ENCODE measurements around the gene PCK1. TPM values are rescaled to one million over a fixed set of nuclear protein-coding genes. Genes with fewer than 3 reads are reported as not detected.

PCK1 gene
- total and polyA plus RNA-seq, 2 of the 13 experiments (the other 11 are each of a cell fraction or from before 2014, with no cell fraction given) = 6.5 to 12.6 TPM

DNA sequence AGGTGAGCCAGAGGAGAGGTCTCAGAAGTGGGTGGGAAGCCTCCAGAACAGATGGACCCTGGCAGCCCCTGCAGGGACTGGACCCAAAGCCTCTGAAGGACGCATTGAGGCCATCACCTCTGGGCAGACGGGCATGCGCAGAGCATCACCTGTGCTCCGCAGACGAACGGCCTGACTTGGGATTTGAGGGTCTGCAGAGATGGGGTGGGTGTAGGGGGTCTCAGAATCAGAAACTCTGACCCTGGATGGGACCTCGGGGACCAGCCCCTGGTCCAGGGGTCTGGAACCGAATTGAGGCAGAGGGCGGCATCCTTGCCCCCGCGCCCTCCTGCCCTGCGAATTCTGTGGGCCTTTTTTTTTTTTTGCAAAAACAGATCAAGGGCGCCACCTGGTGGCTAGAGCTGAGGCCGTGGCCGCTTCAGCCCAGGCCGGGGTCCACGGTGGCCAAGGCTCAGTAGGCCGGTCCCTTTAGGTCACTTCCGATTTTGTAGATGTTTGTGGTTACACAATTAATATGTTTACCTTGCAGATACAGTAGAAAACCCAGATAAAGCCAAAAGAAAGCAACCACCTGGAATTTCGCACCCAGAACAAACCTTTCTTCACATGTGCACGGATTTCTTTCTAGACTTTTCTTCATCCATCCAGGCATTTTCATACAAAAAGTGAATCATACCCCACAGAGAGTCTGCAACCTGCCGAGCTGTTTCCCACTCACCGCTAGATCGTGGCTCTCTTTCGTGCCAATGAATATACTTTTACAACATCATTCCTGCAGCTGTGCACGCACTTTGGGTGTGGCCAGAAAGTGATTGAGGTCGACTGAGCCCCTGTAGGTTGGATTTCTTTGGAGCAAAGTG, 33.4 kb downstream of the PCK1 start (continued):
- TF ChIP-seq CENPX (CRISPR knock-in tag; IDR thresholded peaks at IDR 0.05) (no peak), ZNF768 (CRISPR knock-in tag; IDR thresholded peaks at IDR 0.05) (peak; percentile 25; the same call in 1 of the 2 replicates), HOXA3 (CRISPR knock-in tag; IDR thresholded peaks at IDR 0.05) (peak; percentile 41; the same call in 1 of the 2 replicates), GATAD2A (CRISPR knock-in tag; IDR thresholded peaks at IDR 0.05) (peak; percentile 39; the same call in 1 of the 2 replicates)

DNA sequence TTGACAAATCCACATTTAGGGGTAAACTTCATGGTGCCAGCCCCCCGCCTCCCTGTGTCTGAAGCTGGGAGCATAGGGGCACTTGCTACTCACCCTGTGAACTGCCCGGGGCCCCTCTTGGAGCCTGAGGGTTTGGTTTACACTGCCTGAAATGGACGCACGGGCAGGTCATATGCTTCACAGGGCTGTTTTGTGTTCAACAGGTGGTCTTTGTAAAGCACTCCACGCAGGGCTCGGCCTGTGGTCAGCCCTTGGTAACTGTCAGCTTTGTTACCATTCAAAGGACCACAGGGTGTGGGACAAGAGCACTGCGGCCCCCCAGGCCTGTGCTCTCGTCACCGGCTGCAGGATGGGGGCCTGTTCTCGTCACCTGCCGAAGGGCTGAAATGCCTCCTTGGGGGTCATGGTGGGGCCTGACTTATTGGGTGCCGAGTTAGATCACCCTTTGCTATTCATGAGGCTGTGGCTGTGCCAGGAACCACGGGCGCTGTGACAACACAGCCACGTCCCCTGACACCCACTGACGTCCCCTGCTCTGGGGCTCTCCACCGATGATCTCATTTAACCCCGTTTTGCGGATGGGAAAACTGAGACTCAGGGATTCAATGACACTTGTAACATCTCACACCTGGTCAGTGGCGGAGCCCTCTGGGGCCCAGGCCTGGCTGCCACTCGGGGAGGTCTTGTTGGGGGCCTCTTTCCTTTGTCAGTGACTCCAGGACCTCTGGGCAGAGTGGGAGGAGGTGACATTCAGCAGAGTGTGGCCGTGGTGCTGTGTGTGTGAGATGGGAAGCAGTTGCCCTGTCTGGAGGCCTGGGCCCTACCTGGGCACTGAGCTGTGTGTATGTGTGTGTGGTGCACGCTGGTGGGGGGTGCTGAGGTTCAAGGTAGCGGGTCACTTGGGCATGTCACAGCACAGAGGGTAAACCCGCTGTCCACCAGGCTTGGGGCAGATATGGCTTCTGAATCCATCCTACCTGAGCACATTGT, 34.4 kb downstream of the PCK1 start:
- in situ Hi-C loops (cut with HindIII; ENCODE audit: extremely low pct_ligation_motif_present, low pct_unique_long_range_greater_than_20kb) (loop anchor here (5.0 kb wide), 1 partner anchor 612 kb away; no protein-coding TSS in a partner anchor), intact Hi-C loops (cut with micrococcal nuclease; ENCODE audit: unreplicated experiment) (no loop called here)
- POLR2A ChIA-PET = interaction anchor here (1.5 kb wide), 1 partner anchor 8 kb away, joined by 3 read pairs; no protein-coding TSS in a partner anchor
- ATAC-seq (no peak), DNase-seq (ENCODE audit: low spot score) (no peak), FAIRE-seq (no peak)
- Histone ChIP-seq H3K4me2 (ENCODE audit: low read depth, low read length) (no peak overlapping the region), H4K20me1 (ENCODE audit: insufficient read depth, low read length) (no peaks in the 10 kb centered on the region), H3K79me2 (ENCODE audit: insufficient read depth, low read length) (no peaks in the 10 kb centered on the region), H3K4me3 (replicated peaks in 1 of 3; ENCODE audit: insufficient read depth in 1 of 3, low read depth in 2 of 3, low read length in 3 of 3) (no peak overlapping the region), H3K27me3 (ENCODE audit: control insufficient read depth in 1 of 2, insufficient read depth in 2 of 2, low read length in 2 of 2) (peaks cover 0 to 20% of the 10 kb centered on the region in 2 experiments; a peak in 3 of 5 replicates), H2AFZ (ENCODE audit: low read length) (no peak overlapping the region), H3K4me1 (ENCODE audit: insufficient read depth, low read length) (peaks cover 44% of the 10 kb centered on the region), H3K9ac (ENCODE audit: insufficient read depth, low read depth, low read length) (no peak overlapping the region), H3K9me3 (ENCODE audit: low read length) (no peaks in the 10 kb centered on the region), H3K36me3 (replicated peaks in 1 of 2; ENCODE audit: control insufficient read depth in 1 of 2, insufficient read depth in 2 of 2, low read length in 2 of 2) (no peaks in the 10 kb centered on the region), H3K27ac (ENCODE audit: extremely low read length, insufficient read depth, low read length) (no peak overlapping the region)
- BruUV-seq (replicated peaks) = no TSS peak
- CTCF ChIA-PET (ENCODE audit: low intra/inter-chr PET ratio, low total read pairs) = interaction anchor here (0.8 to 10.0 kb wide), 8 partner anchors 12 to 616 kb away, joined by 3 to 222 read pairs (median 10); partner anchors contain the start of gene CTCFL
- 42% methylated on average over 25 of the region's 25 CpGs for WGBS (ENCODE audit: low lambda C conversion rate)
- TF ChIP-seq ZNF703 (CRISPR knock-in tag; IDR thresholded peaks at IDR 0.05; ENCODE audit: borderline replicate concordance) (no peak), SP140L (CRISPR knock-in tag; IDR thresholded peaks at IDR 0.05; ENCODE audit: borderline replicate concordance) (no peak), SMYD3 (CRISPR knock-in tag; IDR thresholded peaks at IDR 0.05) (no peak), ZMYM3 (CRISPR knock-in tag; IDR thresholded peaks at IDR 0.05) (peak; percentile 48; the same call in 1 of the 2 replicates), SAP130 (CRISPR knock-in tag; IDR thresholded peaks at IDR 0.05; ENCODE audit: low read depth) (no peak), KDM6A (CRISPR knock-in tag; IDR thresholded peaks at IDR 0.05; ENCODE audit: low read depth) (no peak), ZNF629 (CRISPR knock-in tag; conservative IDR thresholded peaks at IDR 0.05) (peak; percentile 82), ZNF468 (CRISPR knock-in tag; IDR thresholded peaks at IDR 0.05) (no peak), PCBP1 (IDR thresholded peaks at IDR 0.05; ENCODE audit: borderline replicate concordance, low read depth, low read length) (no peak), PHF21A (CRISPR knock-in tag; IDR thresholded peaks at IDR 0.05) (no peak), SETDB1 (CRISPR knock-in tag; IDR thresholded peaks at IDR 0.05; ENCODE audit: borderline replicate concordance) (no peak), NR2C2 (CRISPR knock-in tag; IDR thresholded peaks at IDR 0.05; ENCODE audit: borderline replicate concordance) (no peak), HNRNPH1 (optimal IDR thresholded peaks at IDR 0.05; ENCODE audit: low read depth, low read length) (no peak), SMC3 (IDR thresholded peaks at IDR 0.05; ENCODE audit: low read length) (no peak)
- TF ChIP-seq, protein P1, sequence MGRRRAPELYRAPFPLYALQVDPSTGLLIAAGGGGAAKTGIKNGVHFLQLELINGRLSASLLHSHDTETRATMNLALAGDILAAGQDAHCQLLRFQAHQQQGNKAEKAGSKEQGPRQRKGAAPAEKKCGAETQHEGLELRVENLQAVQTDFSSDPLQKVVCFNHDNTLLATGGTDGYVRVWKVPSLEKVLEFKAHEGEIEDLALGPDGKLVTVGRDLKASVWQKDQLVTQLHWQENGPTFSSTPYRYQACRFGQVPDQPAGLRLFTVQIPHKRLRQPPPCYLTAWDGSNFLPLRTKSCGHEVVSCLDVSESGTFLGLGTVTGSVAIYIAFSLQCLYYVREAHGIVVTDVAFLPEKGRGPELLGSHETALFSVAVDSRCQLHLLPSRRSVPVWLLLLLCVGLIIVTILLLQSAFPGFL (CRISPR knock-in tag; IDR thresholded peaks at IDR 0.05) = no peak
